A673 (cell line): ENCODE results near the gene ZNF319. TPM values are rescaled to one million over a fixed set of nuclear protein-coding genes. Genes with fewer than 3 reads are reported as not detected.
A peak's percentile ranks its signal among the peaks of the same experiment; 100 is the strongest.

Source experiments
- BruUV-seq: library from RNA; stranded (reverse); fragments of 400-500 nt; replicated peaks from 2 replicates; lab custom pipeline; 2021; lab: Mats Ljungman, UMichigan
- CTCF ChIA-PET: fragments of 300-600 bp; sonication (Branson Sonifier 250); formaldehyde crosslinking; loops from one replicate; lab custom pipeline; 2022; ENCODE audit warnings: antibody characterized with exemption; lab: Charles Lee
- POLR2A ChIA-PET: fragments of 300-600 bp; sonication (Branson Sonifier 250); formaldehyde crosslinking; loops from one replicate; lab custom pipeline; 2022; ENCODE audit warnings: antibody characterized with exemption; ENCODE audit not compliant: low non-redundant PET; lab: Charles Lee
- DNase-seq: peaks from one replicate; pipeline ENCODE4 v3.0.0-alpha.2; 2015; ENCODE audit warnings: low spot score
- H3K27ac ChIP-seq: fragments of 200-600 bp; sonication (generic); 2 replicates; pipeline ENCODE4 v1.5.1; 2016; ENCODE audit warnings: mixed run types, low read depth, mild to moderate bottlenecking, mixed read lengths, antibody characterized with exemption, low read length; ENCODE audit not compliant: poor library complexity, severe bottlenecking
- H3K27me3 ChIP-seq: fragments of 200-600 bp; sonication (generic); replicated peaks from 2 replicates; pipeline ENCODE4 v1.6.1; 2017; ENCODE audit warnings: mixed run types, low read depth, mild to moderate bottlenecking, mixed read lengths, antibody characterized with exemption, low read length; ENCODE audit not compliant: insufficient read depth, poor library complexity
- H3K36me3 ChIP-seq: fragments of 200-600 bp; sonication (generic); 2 replicates; pipeline ENCODE4 v1.6.1; 2016; ENCODE audit warnings: mixed run types, mild to moderate bottlenecking, mixed read lengths, antibody characterized with exemption, low read length; ENCODE audit not compliant: insufficient read depth, poor library complexity, severe bottlenecking
- H3K4me1 ChIP-seq: fragments of 200-600 bp; sonication (generic); 2 replicates; pipeline ENCODE4 v1.6.1; 2017; ENCODE audit warnings: mixed run types, mild to moderate bottlenecking, mixed read lengths, antibody characterized with exemption, low read length; ENCODE audit not compliant: insufficient read depth, poor library complexity, severe bottlenecking
- H3K4me3 ChIP-seq: fragments of 200-600 bp; sonication (generic); 2 replicates; pipeline ENCODE4 v1.5.1; 2016; ENCODE audit warnings: low read depth, mixed run types, mild to moderate bottlenecking, mixed read lengths, low read length; ENCODE audit not compliant: poor library complexity, severe bottlenecking
- H3K9me3 ChIP-seq: fragments of 200-600 bp; sonication (generic); 2 replicates; pipeline ENCODE4 v1.6.1; 2016; ENCODE audit warnings: mixed run types, low read depth, mild to moderate bottlenecking, mixed read lengths, antibody characterized with exemption, low read length; ENCODE audit not compliant: poor library complexity, severe bottlenecking
- EZH2 ChIP-seq: fragments of 200-600 bp; sonication (generic); IDR thresholded peaks from 2 replicates; pipeline ENCODE4 v1.6.1; 2017; ENCODE audit warnings: borderline replicate concordance, low read depth, mild to moderate bottlenecking, mixed read lengths, antibody characterized with exemption, low read length; ENCODE audit not compliant: poor library complexity, severe bottlenecking
- intact Hi-C: fragments of 100-400 bp; cut with micrococcal nuclease; formaldehyde crosslinking; loops from one replicate; pipeline ENCODE4 v1.10.0; 2022; ENCODE audit not compliant: unreplicated experiment
- total RNA-seq: library from RNA; stranded (reverse); gene quantifications from 2 replicates; pipeline ENCODE4 v1.2.3, GENCODE V29; 2021
- TF ChIP-seq, protein P1 (sequence below): fragments of 300-800, 200-600 bp; sonication (generic); conservative IDR thresholded peaks from 2 replicates; pipeline ENCODE4 v1.5.1; 2017; ENCODE audit warnings: low read depth, mild to moderate bottlenecking, antibody characterized with exemption, low read length, moderate library complexity, mixed read lengths

ZNF319 gene
- total RNA-seq, 1 experiment from 2014 or later, result 12.9 TPM

GRCh38 chr16:58002936-58003335 lies 2.5 kb upstream of the ZNF319 start:
- BruUV-seq, result no TSS peak
- CTCF ChIA-PET, result no interaction called here

DNA sequence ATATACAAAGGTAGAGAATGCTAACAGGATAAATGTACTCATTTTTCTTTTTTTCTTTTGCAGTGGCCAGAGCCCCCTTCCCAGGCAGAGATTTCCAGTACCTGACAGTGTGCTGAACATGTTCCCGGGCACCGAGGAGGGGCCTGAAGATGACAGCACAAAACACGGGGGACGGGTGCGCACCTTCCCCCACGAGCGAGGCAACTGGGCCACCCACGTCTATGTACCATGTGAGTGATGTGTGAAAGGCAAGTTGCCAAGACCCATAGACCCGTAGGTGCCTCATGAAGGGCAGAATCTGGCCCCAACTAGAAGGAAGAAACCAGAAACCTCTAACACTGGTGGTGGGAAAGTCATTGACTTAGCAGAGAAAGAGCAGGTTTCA lies 1.9 kb upstream of the ZNF319 start:
- peaks cover 19% of the 10 kb centered on the region for H3K4me1 ChIP-seq
- intact Hi-C loops, result loop anchor here (5.0 kb wide), 4 partner anchors 205 to 425 kb away; no protein-coding TSS in a partner anchor
- H3K27me3 ChIP-seq, result no peaks in the 10 kb centered on the region
- peak overlapping the region; percentile 85 for H3K4me3 ChIP-seq
- POLR2A ChIA-PET, result no interaction called here
- TF ChIP-seq EZH2, result no peak
- TF ChIP-seq, protein P1, sequence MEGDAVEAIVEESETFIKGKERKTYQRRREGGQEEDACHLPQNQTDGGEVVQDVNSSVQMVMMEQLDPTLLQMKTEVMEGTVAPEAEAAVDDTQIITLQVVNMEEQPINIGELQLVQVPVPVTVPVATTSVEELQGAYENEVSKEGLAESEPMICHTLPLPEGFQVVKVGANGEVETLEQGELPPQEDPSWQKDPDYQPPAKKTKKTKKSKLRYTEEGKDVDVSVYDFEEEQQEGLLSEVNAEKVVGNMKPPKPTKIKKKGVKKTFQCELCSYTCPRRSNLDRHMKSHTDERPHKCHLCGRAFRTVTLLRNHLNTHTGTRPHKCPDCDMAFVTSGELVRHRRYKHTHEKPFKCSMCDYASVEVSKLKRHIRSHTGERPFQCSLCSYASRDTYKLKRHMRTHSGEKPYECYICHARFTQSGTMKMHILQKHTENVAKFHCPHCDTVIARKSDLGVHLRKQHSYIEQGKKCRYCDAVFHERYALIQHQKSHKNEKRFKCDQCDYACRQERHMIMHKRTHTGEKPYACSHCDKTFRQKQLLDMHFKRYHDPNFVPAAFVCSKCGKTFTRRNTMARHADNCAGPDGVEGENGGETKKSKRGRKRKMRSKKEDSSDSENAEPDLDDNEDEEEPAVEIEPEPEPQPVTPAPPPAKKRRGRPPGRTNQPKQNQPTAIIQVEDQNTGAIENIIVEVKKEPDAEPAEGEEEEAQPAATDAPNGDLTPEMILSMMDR, result no peak
- H3K9me3 ChIP-seq, result no peaks in the 10 kb centered on the region
- DNase-seq, result no peak
- CTCF ChIA-PET, result no interaction called here
- no TSS peak for BruUV-seq
- peaks cover 23% of the 10 kb centered on the region for H3K36me3 ChIP-seq
- no peak overlapping the region for H3K27ac ChIP-seq

More at GRCh38 chr16:58002936-58003335, 2.5 kb upstream of the ZNF319 start:
- intact Hi-C loops, result loop anchor here (5.0 kb wide), 4 partner anchors 206 to 426 kb away; no protein-coding TSS in a partner anchor
- H3K27me3 ChIP-seq, result no peaks in the 10 kb centered on the region
- no peak for DNase-seq
- no peak overlapping the region for H3K27ac ChIP-seq
- H3K4me3 ChIP-seq, result no peak overlapping the region
- POLR2A ChIA-PET, result no interaction called here
- H3K9me3 ChIP-seq, result no peaks in the 10 kb centered on the region
- peaks cover 19% of the 10 kb centered on the region for H3K4me1 ChIP-seq
- TF ChIP-seq, protein P1, result no peak
- TF ChIP-seq EZH2, result no peak
- peaks cover 23% of the 10 kb centered on the region for H3K36me3 ChIP-seq

GRCh38 chr16:58001781-58002415 lies 1.4 kb upstream of the ZNF319 start:
- TF ChIP-seq, protein P1, result no peak
- no peak for TF ChIP-seq EZH2

More at GRCh38 chr16:58001781-58002415, 1.4 kb upstream of the ZNF319 start:
- peaks cover 19% of the 10 kb centered on the region for H3K4me1 ChIP-seq
- H3K9me3 ChIP-seq, result no peaks in the 10 kb centered on the region
- intact Hi-C loops, result loop anchor here (5.0 kb wide), 4 partner anchors 205 to 425 kb away; no protein-coding TSS in a partner anchor
- H3K27me3 ChIP-seq, result no peaks in the 10 kb centered on the region
- BruUV-seq, result no TSS peak
- peaks cover 20% of the 10 kb centered on the region for H3K36me3 ChIP-seq
- ChIA-PET CTCF (interaction anchor here (1.1 kb wide), 1 partner anchor 153 kb away, joined by 3 read pairs; no protein-coding TSS in a partner anchor), POLR2A (no interaction called here)
- DNase-seq, result no peak
- H3K27ac ChIP-seq, result peak overlapping the region; percentile 37
- H3K4me3 ChIP-seq, result peak overlapping the region; percentile 85
